A673 (cell line): ENCODE results near the gene KCNMA1. TPM values are rescaled to one million over a fixed set of nuclear protein-coding genes. Genes with fewer than 3 reads are reported as not detected.

ENCODE experiments used
- BruUV-seq: library from RNA; stranded (reverse); fragments of 400-500 nt; replicated peaks from 2 replicates; lab custom pipeline; 2021; lab: Mats Ljungman, UMichigan
- CTCF ChIA-PET: fragments of 300-600 bp; sonication (Branson Sonifier 250); formaldehyde crosslinking; loops from one replicate; lab custom pipeline; 2022; ENCODE audit warnings: antibody characterized with exemption; lab: Charles Lee
- POLR2A ChIA-PET: fragments of 300-600 bp; sonication (Branson Sonifier 250); formaldehyde crosslinking; loops from one replicate; lab custom pipeline; 2022; ENCODE audit warnings: antibody characterized with exemption; ENCODE audit not compliant: low non-redundant PET; lab: Charles Lee
- DNase-seq: peaks from one replicate; pipeline ENCODE4 v3.0.0-alpha.2; 2015; ENCODE audit warnings: low spot score
- H3K27ac ChIP-seq: fragments of 200-600 bp; sonication (generic); 2 replicates; pipeline ENCODE4 v1.5.1; 2016; ENCODE audit warnings: mixed run types, low read depth, mild to moderate bottlenecking, mixed read lengths, antibody characterized with exemption, low read length; ENCODE audit not compliant: poor library complexity, severe bottlenecking
- H3K27me3 ChIP-seq: fragments of 200-600 bp; sonication (generic); replicated peaks from 2 replicates; pipeline ENCODE4 v1.6.1; 2017; ENCODE audit warnings: mixed run types, low read depth, mild to moderate bottlenecking, mixed read lengths, antibody characterized with exemption, low read length; ENCODE audit not compliant: insufficient read depth, poor library complexity
- H3K36me3 ChIP-seq: fragments of 200-600 bp; sonication (generic); 2 replicates; pipeline ENCODE4 v1.6.1; 2016; ENCODE audit warnings: mixed run types, mild to moderate bottlenecking, mixed read lengths, antibody characterized with exemption, low read length; ENCODE audit not compliant: insufficient read depth, poor library complexity, severe bottlenecking
- H3K4me1 ChIP-seq: fragments of 200-600 bp; sonication (generic); 2 replicates; pipeline ENCODE4 v1.6.1; 2017; ENCODE audit warnings: mixed run types, mild to moderate bottlenecking, mixed read lengths, antibody characterized with exemption, low read length; ENCODE audit not compliant: insufficient read depth, poor library complexity, severe bottlenecking
- H3K4me3 ChIP-seq: fragments of 200-600 bp; sonication (generic); 2 replicates; pipeline ENCODE4 v1.5.1; 2016; ENCODE audit warnings: low read depth, mixed run types, mild to moderate bottlenecking, mixed read lengths, low read length; ENCODE audit not compliant: poor library complexity, severe bottlenecking
- H3K9me3 ChIP-seq: fragments of 200-600 bp; sonication (generic); 2 replicates; pipeline ENCODE4 v1.6.1; 2016; ENCODE audit warnings: mixed run types, low read depth, mild to moderate bottlenecking, mixed read lengths, antibody characterized with exemption, low read length; ENCODE audit not compliant: poor library complexity, severe bottlenecking
- CTCF ChIP-seq: fragments of 300-800, 200-600 bp; sonication (generic); conservative IDR thresholded peaks from 2 replicates; pipeline ENCODE4 v1.5.1; 2017; ENCODE audit warnings: low read depth, mild to moderate bottlenecking, antibody characterized with exemption, low read length, moderate library complexity, mixed read lengths
- EZH2 ChIP-seq: fragments of 200-600 bp; sonication (generic); IDR thresholded peaks from 2 replicates; pipeline ENCODE4 v1.6.1; 2017; ENCODE audit warnings: borderline replicate concordance, low read depth, mild to moderate bottlenecking, mixed read lengths, antibody characterized with exemption, low read length; ENCODE audit not compliant: poor library complexity, severe bottlenecking
- intact Hi-C: fragments of 100-400 bp; cut with micrococcal nuclease; formaldehyde crosslinking; loops from one replicate; pipeline ENCODE4 v1.10.0; 2022; ENCODE audit not compliant: unreplicated experiment
- total RNA-seq: library from RNA; stranded (reverse); gene quantifications from 2 replicates; pipeline ENCODE4 v1.2.3, GENCODE V29; 2021

KCNMA1 gene
- total RNA-seq, 1 experiment from 2014 or later, result 0.84 TPM

DNA sequence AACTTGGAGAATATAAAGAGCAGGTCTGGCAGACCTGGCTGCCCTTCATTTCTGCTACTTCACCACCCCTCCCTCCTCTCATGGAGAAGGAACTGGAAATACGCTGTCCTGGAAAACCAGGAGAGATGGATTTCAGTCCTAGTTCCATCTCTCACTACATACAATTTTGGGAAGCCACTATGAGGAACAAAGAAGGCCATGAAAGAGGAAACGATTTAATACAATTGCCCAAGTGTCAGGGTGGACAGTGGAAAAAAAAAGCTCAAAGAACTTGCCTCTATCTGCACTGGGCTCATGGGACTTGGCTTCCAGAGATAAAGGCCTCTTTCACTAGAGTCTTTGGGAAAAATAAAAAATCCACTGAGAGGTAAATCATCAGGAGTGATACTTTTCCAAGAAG lies 561.7 kb downstream of the KCNMA1 start:
- POLR2A ChIA-PET, result no interaction called here
- Histone ChIP-seq H3K27me3 (no peaks in the 10 kb centered on the region), H3K4me1 (no peaks in the 10 kb centered on the region), H3K4me3 (no peak overlapping the region), H3K27ac (no peak overlapping the region), H3K36me3 (no peaks in the 10 kb centered on the region), H3K9me3 (no peaks in the 10 kb centered on the region)
- CTCF ChIA-PET, result no interaction called here
- TF ChIP-seq EZH2, result no peak
- TF ChIP-seq CTCF, result no peak
- intact Hi-C loops, result no loop called here
- no peak for DNase-seq
- no TSS peak for BruUV-seq

DNA sequence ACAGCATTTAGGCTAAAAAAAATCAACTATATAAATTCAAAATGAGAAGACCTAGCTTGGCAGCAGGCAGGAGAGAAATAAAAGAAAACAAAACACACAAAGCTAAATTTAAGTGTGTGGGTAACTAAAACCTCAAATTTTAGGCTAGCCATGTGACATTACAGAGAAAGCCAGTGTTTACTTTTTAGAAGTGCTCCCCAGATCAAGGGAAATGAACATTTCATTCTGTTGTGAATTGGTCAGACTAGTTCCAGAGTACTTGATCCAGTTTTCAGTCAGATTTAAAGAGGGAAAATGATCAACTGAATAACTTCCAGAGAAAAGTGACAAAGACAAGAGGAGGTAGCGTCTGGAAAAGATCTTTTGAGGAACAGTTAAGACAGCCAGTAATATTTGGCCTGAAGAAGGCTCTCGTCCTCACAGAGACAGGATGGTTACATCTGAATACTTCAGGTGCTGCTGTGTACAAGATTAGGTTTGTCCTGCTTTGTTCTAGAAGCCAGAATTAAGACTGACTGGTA lies 563.4 kb downstream of the KCNMA1 start:
- CTCF ChIA-PET, result no interaction called here
- H3K4me1 ChIP-seq, result no peaks in the 10 kb centered on the region

DNA sequence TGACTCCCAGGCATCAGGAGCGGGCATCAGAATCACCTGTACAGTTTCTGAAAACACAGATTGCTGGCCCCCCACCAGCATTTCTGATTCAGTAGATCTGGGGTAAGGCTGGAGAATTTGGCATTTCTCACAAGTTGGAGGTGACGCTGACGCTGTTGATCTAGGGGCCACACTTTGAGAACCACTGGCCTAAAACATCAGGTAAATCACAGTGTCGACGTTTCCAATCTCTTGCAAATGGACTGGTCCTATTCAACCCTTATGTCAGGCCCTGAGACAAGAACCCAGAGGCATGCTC lies 564.0 kb downstream of the KCNMA1 start:
- H3K4me3 ChIP-seq, result no peak overlapping the region
- no peak overlapping the region for H3K27ac ChIP-seq
- TF ChIP-seq EZH2 (no peak), CTCF (no peak)
- POLR2A ChIA-PET, result no interaction called here
- H3K4me1 ChIP-seq, result no peaks in the 10 kb centered on the region
- DNase-seq, result no peak
- H3K27me3 ChIP-seq, result no peaks in the 10 kb centered on the region
- no peaks in the 10 kb centered on the region for H3K9me3 ChIP-seq
- intact Hi-C loops, result no loop called here
- H3K36me3 ChIP-seq, result no peaks in the 10 kb centered on the region
- CTCF ChIA-PET, result no interaction called here
- no TSS peak for BruUV-seq

More for the DNA sequence above, 563.4 kb downstream of the KCNMA1 start:
- intact Hi-C loops, result no loop called here
- H3K36me3 ChIP-seq, result no peaks in the 10 kb centered on the region
- TF ChIP-seq EZH2 (no peak), CTCF (no peak)
- H3K9me3 ChIP-seq, result no peaks in the 10 kb centered on the region
- BruUV-seq, result no TSS peak
- no peak overlapping the region for H3K27ac ChIP-seq
- no peaks in the 10 kb centered on the region for H3K27me3 ChIP-seq
- H3K4me3 ChIP-seq, result no peak overlapping the region
- no peak for DNase-seq
- POLR2A ChIA-PET, result no interaction called here
